Esophagus mucosa (tissue), 1 donor: Measurements from ENCODE around the gene S100A4. TPM values are rescaled to one million over a fixed set of nuclear protein-coding genes. Genes with fewer than 3 reads are reported as not detected.
"Not testable (repeated sequence)": the region's sequence is repeated elsewhere in the genome, so short reads cannot be mapped to it uniquely, and the experiment has no call there.

Experiments
- ATAC-seq: fragments of 200-7000 bp; cut with Tn5 transposase; one replicate; pipeline ENCODE4 v1.9.1; 2020
- total RNA-seq: library from RNA; stranded (reverse); gene quantifications from one replicate; pipeline ENCODE4 v1.2.4, GENCODE V29; 2023
- donor health status: DM: yes; HTN: yes; CAD: no.

S100A4 gene
- total RNA-seq, 1 donor from 2014 or later: 36.0 TPM

- peak; percentile 47 for ATAC-seq
Observed at GRCh38 chr1:153532769-153533599, 12.6 kb downstream of the S100A4 start.

- ATAC-seq: no peak
Observed at GRCh38 chr1:153532181-153532580, 13.4 kb downstream of the S100A4 start.

DNA sequence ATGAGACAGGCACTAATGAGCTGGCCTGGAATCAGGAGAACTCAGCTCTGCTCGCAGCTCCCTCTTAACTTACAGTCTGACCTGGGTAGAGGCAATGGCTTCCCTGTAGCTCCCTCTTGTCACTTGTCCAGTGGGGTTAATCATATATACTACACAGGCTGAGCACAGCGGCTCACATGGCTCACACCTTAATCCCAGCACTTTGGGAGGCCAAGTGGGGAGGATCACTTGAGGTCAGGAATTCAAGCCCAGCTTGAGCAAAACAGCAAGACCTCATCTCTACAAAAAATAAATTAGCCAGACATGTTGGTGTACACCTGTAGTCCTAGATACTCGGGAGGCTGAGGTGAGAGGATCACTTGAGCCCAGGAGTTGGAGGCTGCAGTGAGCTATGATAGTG, 14.0 kb downstream of the S100A4 start:
- no peak for ATAC-seq

- ATAC-seq: no peak
Observed at GRCh38 chr1:153527683-153528040, 17.9 kb downstream of the S100A4 start.

- peak; percentile 92 for ATAC-seq
Observed at GRCh38 chr1:153527023-153527682, 18.5 kb downstream of the S100A4 start.

DNA sequence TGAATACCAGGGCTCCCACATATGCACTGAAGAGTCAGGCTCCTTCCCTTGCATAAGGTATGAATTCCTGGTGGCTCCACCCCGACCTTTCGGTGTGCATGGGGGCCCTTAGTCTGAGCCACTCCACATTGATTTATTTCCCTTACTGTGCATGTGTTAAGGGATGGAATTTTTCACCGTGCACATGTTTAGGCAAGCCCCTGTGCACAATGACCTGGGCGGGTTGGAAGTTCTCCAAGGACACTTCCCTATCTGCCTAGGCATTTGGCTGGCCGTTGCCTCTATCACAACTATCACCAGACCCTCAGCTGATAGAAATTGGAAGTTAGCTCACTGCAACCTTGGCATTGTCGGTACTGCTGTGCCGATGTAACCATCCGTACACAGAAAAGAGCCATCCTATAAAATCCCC, 19.5 kb downstream of the S100A4 start:
- peak; percentile 68 for ATAC-seq

- ATAC-seq: peak; percentile 22
Observed at GRCh38 chr1:153525088-153525728, 20.4 kb downstream of the S100A4 start.

- not testable (repeated sequence) for ATAC-seq
Observed at GRCh38 chr1:153522353-153523048, 23.1 kb downstream of the S100A4 start.

DNA sequence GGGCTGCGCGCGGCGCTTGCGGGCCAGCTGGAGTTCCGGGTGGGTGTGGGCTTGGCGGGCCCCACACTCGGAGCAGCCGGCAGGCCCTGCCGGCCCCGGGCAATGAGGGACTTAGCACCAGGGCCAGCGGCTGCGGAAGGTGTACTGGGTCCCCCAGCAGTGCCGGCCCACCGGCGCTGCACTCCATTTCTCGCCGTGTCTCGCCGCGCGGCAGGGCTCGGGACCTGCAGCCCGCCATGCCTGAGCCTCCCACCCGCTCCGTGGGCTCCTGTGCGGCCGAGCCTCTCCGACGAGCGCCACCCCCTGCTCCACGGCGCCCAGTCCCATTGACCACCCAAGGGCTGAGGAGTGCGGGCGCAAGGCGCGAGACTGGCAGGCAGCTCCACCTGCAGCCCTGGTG, 23.8 kb downstream of the S100A4 start:
- ATAC-seq: not testable (repeated sequence)

- ATAC-seq: no peak
Observed at GRCh38 chr1:153520818-153521476, 24.7 kb downstream of the S100A4 start.

- not testable (repeated sequence) for ATAC-seq
Observed at GRCh38 chr1:153520137-153520691, 25.4 kb downstream of the S100A4 start.

GRCh38 chr1:153519242-153519641, 26.4 kb downstream of the S100A4 start:
- ATAC-seq: no peak

DNA sequence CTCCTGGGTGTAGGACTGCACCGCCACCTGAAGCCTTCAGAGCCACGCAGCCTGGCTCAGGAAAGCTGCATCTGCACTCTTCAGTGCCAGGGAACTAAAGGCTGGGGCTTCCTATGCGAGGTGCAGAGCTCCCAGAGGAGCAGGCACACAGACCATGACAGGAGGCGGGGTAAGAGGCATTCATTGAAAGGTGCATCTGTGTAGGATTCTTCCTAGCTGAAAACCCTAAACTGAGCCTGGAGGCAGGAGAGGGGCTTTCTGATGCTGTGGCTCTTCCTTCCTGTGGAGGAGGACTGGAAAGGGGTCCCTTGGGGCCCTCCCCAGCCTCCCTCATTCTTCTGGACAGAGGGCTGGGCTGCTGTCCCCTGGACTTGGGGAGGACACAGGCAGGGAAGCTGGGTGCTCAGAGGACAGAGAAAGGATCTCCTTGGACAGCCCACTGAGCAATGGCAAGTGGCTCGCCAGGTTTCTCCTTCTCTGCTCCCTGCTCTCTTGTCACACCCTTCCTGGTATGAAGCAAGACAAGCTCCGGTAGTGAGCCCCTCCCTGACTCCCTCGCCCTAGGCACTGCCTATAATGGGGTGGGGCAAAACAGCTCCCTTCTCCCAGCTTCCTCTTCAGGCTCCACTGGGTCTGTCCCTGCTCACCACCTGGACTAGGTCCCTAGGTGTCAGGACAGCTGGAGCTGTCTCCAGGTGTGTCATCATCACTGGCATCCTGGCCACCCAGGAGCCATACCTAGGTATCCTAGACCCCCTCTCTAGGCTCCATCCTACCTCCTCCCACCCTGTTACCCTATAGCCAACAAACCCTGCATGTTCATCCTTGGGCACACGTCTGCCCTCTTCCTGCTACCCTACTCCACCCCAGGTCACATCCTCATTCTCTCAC, 29.9 kb downstream of the S100A4 start:
- peak; percentile 97 for ATAC-seq

DNA sequence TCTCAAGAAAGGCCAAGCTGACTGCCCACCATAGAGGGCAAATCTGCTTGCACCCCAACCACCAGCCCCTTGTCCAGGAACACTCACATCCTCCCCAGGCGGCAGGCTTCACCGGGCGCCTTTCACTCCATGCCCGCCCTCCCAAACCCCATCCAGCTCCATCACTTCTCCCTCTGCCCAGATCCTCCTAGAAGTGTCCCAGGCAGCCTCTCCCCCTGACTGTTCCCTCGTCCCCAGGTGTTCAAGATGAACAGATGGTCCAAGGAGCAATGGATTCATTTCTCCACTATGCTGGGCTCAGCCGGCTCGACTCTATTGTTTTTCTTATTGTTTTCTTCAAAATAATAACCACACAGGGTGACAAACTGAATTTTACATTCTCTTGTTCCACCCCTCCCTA, 31.9 kb downstream of the S100A4 start:
- no peak for ATAC-seq

DNA sequence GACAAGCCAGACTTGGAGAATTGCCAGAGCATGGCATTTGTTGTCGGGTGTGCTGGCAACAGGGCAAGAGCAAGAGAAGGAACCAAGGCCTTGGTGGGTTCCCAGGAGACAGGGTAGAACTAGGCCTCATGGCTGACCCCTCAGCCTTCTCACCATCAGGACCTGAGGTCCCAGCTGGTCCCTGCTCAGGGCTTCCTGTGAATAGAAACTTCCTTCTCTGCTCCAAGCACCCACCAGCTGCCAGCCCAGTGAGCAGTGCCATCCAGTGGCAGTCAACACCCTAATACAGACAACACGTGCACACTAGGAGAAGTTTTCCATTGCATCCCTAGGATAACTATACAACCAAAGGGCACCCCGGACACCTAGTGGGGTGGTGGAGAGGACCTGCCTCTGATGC, 32.6 kb downstream of the S100A4 start:
- no peak for ATAC-seq

DNA sequence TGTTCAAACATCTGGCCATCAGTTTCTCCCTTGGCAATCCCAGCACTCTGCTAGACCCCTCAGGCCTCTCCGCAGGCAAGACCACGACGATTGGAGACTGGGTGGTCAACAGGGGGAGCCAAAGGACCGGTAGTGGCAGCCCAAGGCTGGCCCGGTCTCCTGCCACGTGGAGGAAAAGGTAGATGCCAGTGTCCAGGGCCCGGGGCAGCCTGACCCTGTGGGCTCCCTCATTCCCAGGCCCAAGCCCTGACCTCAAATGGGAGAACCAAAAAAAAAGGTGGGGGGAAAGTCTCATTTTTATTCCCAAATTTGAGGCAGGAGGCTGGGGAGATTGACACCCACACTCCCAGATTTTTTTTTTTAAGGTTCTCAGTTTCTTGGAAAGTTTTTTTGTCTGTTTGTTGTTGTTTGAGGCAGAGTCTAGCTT, 34.6 kb downstream of the S100A4 start:
- peak; percentile 40 for ATAC-seq

DNA sequence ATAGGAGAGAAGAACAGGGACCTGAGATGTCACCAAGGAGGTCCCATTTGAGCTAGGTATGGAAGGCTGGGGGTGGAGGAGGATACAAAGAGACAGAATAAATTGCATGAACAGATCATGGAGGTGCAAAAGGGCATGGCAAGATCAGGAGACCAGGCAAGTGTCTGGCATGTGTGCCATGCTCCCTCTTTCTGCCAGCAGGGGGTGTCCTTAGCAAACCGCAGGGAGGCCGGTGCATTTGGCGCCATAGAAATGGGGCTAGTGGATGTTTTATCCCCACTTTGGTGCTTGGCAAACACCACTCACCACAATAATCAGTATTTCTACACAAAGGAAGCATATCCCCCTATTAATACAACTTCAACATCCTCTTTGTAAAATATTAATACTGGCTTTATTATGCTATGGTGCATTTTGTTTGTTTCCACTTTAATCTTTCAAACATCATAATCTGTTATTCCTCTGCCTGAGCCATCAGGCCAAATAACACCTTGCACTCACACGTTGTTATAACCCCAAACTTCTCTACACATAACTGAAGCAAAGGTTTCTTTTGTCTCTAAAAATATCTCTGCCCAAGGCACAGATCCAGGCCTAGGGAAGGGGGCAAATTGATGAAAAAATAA, 35.8 kb downstream of the S100A4 start:
- peak; percentile 43 for ATAC-seq

GRCh38 chr1:153509036-153509435, 36.6 kb downstream of the S100A4 start:
- peak; percentile 53 for ATAC-seq

- ATAC-seq: no peak
Observed at GRCh38 chr1:153507926-153508583, 37.6 kb downstream of the S100A4 start.
